GM21737 (cell line): Measurements from ENCODE around the gene FOXP1.

ENCODE experiments used
- ATAC-seq: cut with Tn5 transposase; IDR thresholded peaks from one replicate; pipeline ENCODE4 v1.9.1; 2021; ENCODE audit warnings: mild to moderate bottlenecking, moderate library complexity; ENCODE audit not compliant: unreplicated experiment

FOXP1 gene

GRCh38 chr3:71251156-71251775, 332.3 kb downstream of the FOXP1 start:
- ATAC-seq: no peak

GRCh38 chr3:71250026-71250425, 333.5 kb downstream of the FOXP1 start:
- ATAC-seq: no peak

- ATAC-seq: no peak
Observed at GRCh38 chr3:71247958-71248335, 335.6 kb downstream of the FOXP1 start.

- no peak for ATAC-seq
Observed at GRCh38 chr3:71247221-71247957, 336.1 kb downstream of the FOXP1 start.

- ATAC-seq: no peak
Observed at GRCh38 chr3:71245971-71246880, 337.3 kb downstream of the FOXP1 start.

GRCh38 chr3:71244826-71245488, 338.6 kb downstream of the FOXP1 start:
- ATAC-seq: no peak

GRCh38 chr3:71244153-71244825, 339.2 kb downstream of the FOXP1 start:
- ATAC-seq: no peak

GRCh38 chr3:71243229-71243628, 340.3 kb downstream of the FOXP1 start:
- no peak for ATAC-seq

- ATAC-seq: no peak
Observed at GRCh38 chr3:71241981-71242560, 341.5 kb downstream of the FOXP1 start.

- ATAC-seq: no peak
Observed at GRCh38 chr3:71241246-71241901, 342.2 kb downstream of the FOXP1 start.

- no peak for ATAC-seq
Observed at GRCh38 chr3:71240034-71240433, 343.5 kb downstream of the FOXP1 start.

- no peak for ATAC-seq
Observed at GRCh38 chr3:71238355-71238757, 345.2 kb downstream of the FOXP1 start.

GRCh38 chr3:71237672-71238071, 345.9 kb downstream of the FOXP1 start:
- no peak for ATAC-seq

- ATAC-seq: no peak
Observed at GRCh38 chr3:71235846-71236245, 347.7 kb downstream of the FOXP1 start.

GRCh38 chr3:71232895-71233294, 350.6 kb downstream of the FOXP1 start:
- no peak for ATAC-seq

GRCh38 chr3:71232175-71232679, 351.3 kb downstream of the FOXP1 start:
- ATAC-seq: no peak

- ATAC-seq: no peak
Observed at GRCh38 chr3:71231680-71232079, 351.8 kb downstream of the FOXP1 start.

GRCh38 chr3:71229905-71230657, 353.4 kb downstream of the FOXP1 start:
- ATAC-seq: no peak
